Ascending aorta (tissue), 2 donors: ENCODE results near the gene FARS2. TPM values are rescaled to one million over a fixed set of nuclear protein-coding genes. Genes with fewer than 3 reads are reported as not detected.

Source experiments
- DNase-seq, 2 donors: peaks; one replicate each; pipeline ENCODE4 v3.0.0-alpha.2; 2019; ENCODE audit warnings: low spot score in 2 of 2
- H3K27ac ChIP-seq, 2 donors: fragments of 200-600 bp; sonication (generic); one replicate each; pipeline ENCODE4 v1.5.1; 2016 to 2017; ENCODE audit warnings: mild to moderate bottlenecking in 1 of 2
- H3K27me3 ChIP-seq: fragments of 200-600 bp; sonication (generic); one replicate; pipeline ENCODE4 v1.5.1; 2017
- H3K36me3 ChIP-seq, 2 donors: fragments of 200-600 bp; sonication (generic); one replicate each; pipeline ENCODE4 v1.5.1; 2016
- H3K4me1 ChIP-seq, 2 donors: fragments of 200-600 bp; sonication (generic); one replicate each; pipeline ENCODE4 v1.5.1; 2016 to 2017; ENCODE audit warnings: mild to moderate bottlenecking in 1 of 2
- H3K4me3 ChIP-seq, 2 donors: fragments of 200-600 bp; sonication (generic); one replicate each; pipeline ENCODE4 v1.5.1; 2016 to 2017; ENCODE audit warnings: mild to moderate bottlenecking in 1 of 2
- H3K9me3 ChIP-seq, 2 donors: fragments of 200-600 bp; sonication (generic); one replicate each; pipeline ENCODE4 v1.5.1; 2016
- CTCF ChIP-seq, 3 experiments: fragments of 200-600 bp in 2 of 3; fragments of 450-650 bp in 1 of 3; sonication (generic) in 2 of 3; IDR thresholded peaks; one replicate each; pipeline ENCODE4 v1.5.1; 2016 to 2019; ENCODE audit warnings: antibody characterized with exemption in 3 of 3, mild to moderate bottlenecking in 1 of 3, moderate library complexity in 1 of 3
- intact Hi-C: fragments of 100-400 bp; cut with DNase I; formaldehyde crosslinking; loops from one replicate; pipeline ENCODE4 v1.15.1; 2023
- total RNA-seq: library from RNA; depleted of rRNA; stranded (reverse); fragments of >200 nt; gene quantifications from one replicate; pipeline ENCODE4 v1.1.0, GENCODE V29; 2016

The FARS2 gene
- total RNA-seq, 1 donor from 2014 or later: 17.6 TPM

- TF ChIP-seq CTCF (IDR thresholded peaks at IDR 0.05): no peak
- DNase-seq: no peak
- Histone ChIP-seq H3K27ac (no peak overlapping the region), H3K4me3 (no peak overlapping the region), H3K36me3 (no peaks in the 10 kb centered on the region), H3K4me1 (no peaks in the 10 kb centered on the region), H3K9me3 (no peaks in the 10 kb centered on the region), H3K27me3 (no peaks in the 10 kb centered on the region)
- intact Hi-C loops: no loop called here
These were observed 336.8 kb downstream of the FARS2 start for GRCh38 chr6:5598123-5598522.

- intact Hi-C loops: no loop called here
- Histone ChIP-seq H3K36me3 (no peaks in the 10 kb centered on the region), H3K4me1 (no peaks in the 10 kb centered on the region)
These were observed 337.8 kb downstream of the FARS2 start for GRCh38 chr6:5599127-5599526.

DNA sequence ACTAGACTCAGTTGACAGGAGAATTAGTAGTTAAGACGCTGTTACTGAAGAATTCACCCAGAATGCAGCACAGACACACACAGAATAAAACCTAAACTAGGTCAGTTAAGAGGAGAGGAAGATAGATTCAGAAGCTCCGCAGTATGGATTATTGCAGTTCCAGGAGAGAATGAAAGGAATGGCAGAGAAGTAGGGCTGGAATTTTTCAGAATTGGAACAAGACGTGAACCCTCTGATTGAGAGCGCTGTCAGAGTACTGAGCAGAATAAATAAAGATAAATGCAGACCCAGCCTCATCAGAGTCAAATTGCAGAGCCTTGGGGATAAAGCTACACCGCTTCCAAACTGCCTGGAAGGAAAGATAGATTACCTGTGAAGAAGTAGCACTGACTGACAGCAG lies 344.6 kb downstream of the FARS2 start:
- TF ChIP-seq CTCF (IDR thresholded peaks at IDR 0.05): no peak
- no peak for DNase-seq
- Histone ChIP-seq H3K27me3 (no peaks in the 10 kb centered on the region), H3K4me1 (no peaks in the 10 kb centered on the region), H3K9me3 (no peaks in the 10 kb centered on the region), H3K27ac (no peak overlapping the region), H3K36me3 (no peaks in the 10 kb centered on the region), H3K4me3 (no peak overlapping the region)
- intact Hi-C loops: no loop called here

More at GRCh38 chr6:5599127-5599526, 337.8 kb downstream of the FARS2 start:
- no peak overlapping the region for H3K27ac ChIP-seq
- TF ChIP-seq CTCF (IDR thresholded peaks at IDR 0.05): no peak
- no peaks in the 10 kb centered on the region for H3K9me3 ChIP-seq
- H3K27me3 ChIP-seq: no peaks in the 10 kb centered on the region
- H3K4me3 ChIP-seq: no peak overlapping the region
- no peak for DNase-seq

GRCh38 chr6:5606546-5606945 lies 345.2 kb downstream of the FARS2 start:
- no peaks in the 10 kb centered on the region for H3K9me3 ChIP-seq
- no peaks in the 10 kb centered on the region for H3K4me1 ChIP-seq
- no peaks in the 10 kb centered on the region for H3K36me3 ChIP-seq
- H3K27ac ChIP-seq: no peak overlapping the region
- no peak overlapping the region for H3K4me3 ChIP-seq
- no peak for DNase-seq
- no peaks in the 10 kb centered on the region for H3K27me3 ChIP-seq
- intact Hi-C loops: no loop called here
- TF ChIP-seq CTCF (IDR thresholded peaks at IDR 0.05): no peak

- no peak for DNase-seq
- TF ChIP-seq CTCF (IDR thresholded peaks at IDR 0.05): no peak
- H3K36me3 ChIP-seq: peaks cover 0 to 6% of the 10 kb centered on the region in 2 donors
- H3K27me3 ChIP-seq: no peaks in the 10 kb centered on the region
- no peak overlapping the region for H3K27ac ChIP-seq
- intact Hi-C loops: no loop called here
- no peaks in the 10 kb centered on the region for H3K9me3 ChIP-seq
- H3K4me3 ChIP-seq: no peak overlapping the region
- no peaks in the 10 kb centered on the region for H3K4me1 ChIP-seq
These were observed 349.3 kb downstream of the FARS2 start for GRCh38 chr6:5610640-5611039.

- TF ChIP-seq CTCF (IDR thresholded peaks at IDR 0.05): no peak
- intact Hi-C loops: no loop called here
- Histone ChIP-seq H3K4me1 (no peaks in the 10 kb centered on the region), H3K27ac (no peak overlapping the region), H3K36me3 (peaks cover 0 to 6% of the 10 kb centered on the region in 2 donors), H3K4me3 (no peak overlapping the region), H3K9me3 (no peaks in the 10 kb centered on the region), H3K27me3 (no peaks in the 10 kb centered on the region)
- no peak for DNase-seq
These were observed 355.9 kb downstream of the FARS2 start for GRCh38 chr6:5617179-5617578.
